HG02884 (cell line): Measurements from ENCODE around the gene SNX4.

ENCODE experiments used
- ATAC-seq: cut with Tn5 transposase; IDR thresholded peaks from one replicate; pipeline ENCODE4 v1.9.1; 2021; ENCODE audit warnings: mild to moderate bottlenecking, moderate library complexity; ENCODE audit not compliant: unreplicated experiment

SNX4 gene

GRCh38 chr3:125470671-125471070, 49.3 kb downstream of the SNX4 start:
- no peak for ATAC-seq

- no peak for ATAC-seq
Observed at GRCh38 chr3:125462722-125463299, 57.2 kb downstream of the SNX4 start.

GRCh38 chr3:125461896-125462295, 58.1 kb downstream of the SNX4 start:
- no peak for ATAC-seq

- no peak for ATAC-seq
Observed at GRCh38 chr3:125460233-125460632, 59.8 kb downstream of the SNX4 start.

GRCh38 chr3:125443923-125444322, 76.1 kb downstream of the SNX4 start:
- ATAC-seq: no peak

- no peak for ATAC-seq
Observed at GRCh38 chr3:125442506-125442905, 77.5 kb downstream of the SNX4 start.

GRCh38 chr3:125440970-125441369, 79.0 kb downstream of the SNX4 start:
- no peak for ATAC-seq

- no peak for ATAC-seq
Observed at GRCh38 chr3:125440559-125440955, 79.4 kb downstream of the SNX4 start.

GRCh38 chr3:125437631-125438435, 82.2 kb downstream of the SNX4 start:
- no peak for ATAC-seq

- no peak for ATAC-seq
Observed at GRCh38 chr3:125436921-125437320, 83.1 kb downstream of the SNX4 start.

- ATAC-seq: no peak
Observed at GRCh38 chr3:125435231-125435630, 84.8 kb downstream of the SNX4 start.

- no peak for ATAC-seq
Observed at GRCh38 chr3:125434582-125435011, 85.4 kb downstream of the SNX4 start.

- ATAC-seq: no peak
Observed at GRCh38 chr3:125433611-125434041, 86.4 kb downstream of the SNX4 start.

- ATAC-seq: no peak
Observed at GRCh38 chr3:125433091-125433534, 86.9 kb downstream of the SNX4 start.

- no peak for ATAC-seq
Observed at GRCh38 chr3:125431912-125432790, 87.9 kb downstream of the SNX4 start.

GRCh38 chr3:125431391-125431790, 88.6 kb downstream of the SNX4 start:
- ATAC-seq: no peak

GRCh38 chr3:125428216-125428830, 91.7 kb downstream of the SNX4 start:
- no peak for ATAC-seq

- ATAC-seq: no peak
Observed at GRCh38 chr3:125418306-125418705, 101.7 kb downstream of the SNX4 start.

- ATAC-seq: no peak
Observed at GRCh38 chr3:125416235-125416634, 103.8 kb downstream of the SNX4 start.

GRCh38 chr3:125414669-125415068, 105.3 kb downstream of the SNX4 start:
- ATAC-seq: no peak

GRCh38 chr3:125410922-125411321, 109.1 kb downstream of the SNX4 start:
- ATAC-seq: no peak
